HCT116 (cell line): Measurements from ENCODE around the gene MBD5.

ENCODE experiments used
- CTCF ChIP-seq, 3 experiments: fragments of 200-600 bp in 1 of 3; sonication (generic) in 1 of 3; IDR thresholded peaks in 2 of 3; conservative IDR thresholded peaks in 1 of 3; 2 replicates each; pipeline ENCODE4 v1.5.1; 2012 to 2017; ENCODE audit warnings: low read depth in 2 of 3, low read length in 2 of 3, antibody characterized with exemption in 1 of 3, borderline replicate concordance in 1 of 3, control low read depth in 1 of 3, mild to moderate bottlenecking in 1 of 3, mixed read lengths in 1 of 3, mixed run types in 1 of 3, moderate library complexity in 1 of 3; ENCODE audit not compliant: insufficient read depth in 1 of 3
- EZH2phosphoT487 ChIP-seq: fragments of 200-600 bp; IDR thresholded peaks from 2 replicates; pipeline ENCODE4 v1.6.1; 2018; ENCODE audit warnings: antibody characterized with exemption, borderline replicate concordance
- FOSL1 ChIP-seq: IDR thresholded peaks from 2 replicates; pipeline ENCODE4 v1.6.1; 2012; ENCODE audit warnings: low read depth
- MAX ChIP-seq: IDR thresholded peaks from 2 replicates; pipeline ENCODE4 v1.6.1; 2012
- POLR2A ChIP-seq: IDR thresholded peaks from 2 replicates; pipeline ENCODE4 v1.7.0; 2011; ENCODE audit warnings: borderline replicate concordance; ENCODE audit not compliant: insufficient read depth, insufficient read length; ENCODE audit errors: extremely low read depth
- POLR2AphosphoS5 ChIP-seq: IDR thresholded peaks from 2 replicates; pipeline ENCODE4 v1.6.1; 2011; ENCODE audit warnings: mild to moderate bottlenecking, low read depth, low read length, moderate library complexity
- RAD21 ChIP-seq: IDR thresholded peaks from 2 replicates; pipeline ENCODE4 v1.6.1; 2012; ENCODE audit warnings: low read depth, mild to moderate bottlenecking
- SP1 ChIP-seq: IDR thresholded peaks from 2 replicates; pipeline ENCODE4 v1.6.1; 2012; ENCODE audit warnings: low read depth
- SRF ChIP-seq: IDR thresholded peaks from 2 replicates; pipeline ENCODE4 v1.6.1; 2012; ENCODE audit warnings: low read depth
- YY1 ChIP-seq: IDR thresholded peaks from 2 replicates; pipeline ENCODE4 v1.6.1; 2011; ENCODE audit warnings: low read length, low read depth, moderate library complexity, mild to moderate bottlenecking; ENCODE audit not compliant: insufficient replicate concordance; ENCODE audit errors: extremely low read depth
- ZNF274 ChIP-seq: fragments of 200-500 bp; sonication (Bioruptor generic); IDR thresholded peaks from 2 replicates; pipeline ENCODE4 v1.6.1; 2014; ENCODE audit warnings: mild to moderate bottlenecking, low read depth, low read length, inconsistent platforms
- TF ChIP-seq, protein P1 (sequence below): IDR thresholded peaks from 2 replicates; pipeline ENCODE4 v1.6.1; 2011; ENCODE audit warnings: mild to moderate bottlenecking, low read length, moderate library complexity; ENCODE audit not compliant: insufficient replicate concordance; ENCODE audit errors: extremely low read depth

- TF ChIP-seq MAX = no peak
- no peak for TF ChIP-seq POLR2A
- no peak for TF ChIP-seq CTCF (IDR thresholded peaks at IDR 0.05 in 2 of 3, conservative IDR thresholded peaks at IDR 0.05 in 1 of 3; ENCODE audit: borderline replicate concordance in 1 of 3, insufficient read depth in 1 of 3, low read depth in 2 of 3, low read length in 2 of 3)
- no peak for TF ChIP-seq EZH2phosphoT487
- no peak for TF ChIP-seq SRF
- no peak for TF ChIP-seq POLR2AphosphoS5
- TF ChIP-seq RAD21 = no peak
- no peak for TF ChIP-seq SP1
- no peak for TF ChIP-seq FOSL1
- TF ChIP-seq, protein P1, sequence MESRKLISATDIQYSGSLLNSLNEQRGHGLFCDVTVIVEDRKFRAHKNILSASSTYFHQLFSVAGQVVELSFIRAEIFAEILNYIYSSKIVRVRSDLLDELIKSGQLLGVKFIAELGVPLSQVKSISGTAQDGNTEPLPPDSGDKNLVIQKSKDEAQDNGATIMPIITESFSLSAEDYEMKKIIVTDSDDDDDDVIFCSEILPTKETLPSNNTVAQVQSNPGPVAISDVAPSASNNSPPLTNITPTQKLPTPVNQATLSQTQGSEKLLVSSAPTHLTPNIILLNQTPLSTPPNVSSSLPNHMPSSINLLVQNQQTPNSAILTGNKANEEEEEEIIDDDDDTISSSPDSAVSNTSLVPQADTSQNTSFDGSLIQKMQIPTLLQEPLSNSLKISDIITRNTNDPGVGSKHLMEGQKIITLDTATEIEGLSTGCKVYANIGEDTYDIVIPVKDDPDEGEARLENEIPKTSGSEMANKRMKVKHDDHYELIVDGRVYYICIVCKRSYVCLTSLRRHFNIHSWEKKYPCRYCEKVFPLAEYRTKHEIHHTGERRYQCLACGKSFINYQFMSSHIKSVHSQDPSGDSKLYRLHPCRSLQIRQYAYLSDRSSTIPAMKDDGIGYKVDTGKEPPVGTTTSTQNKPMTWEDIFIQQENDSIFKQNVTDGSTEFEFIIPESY = no peak
- TF ChIP-seq ZNF274 = no peak
- no peak for TF ChIP-seq YY1
These were observed 21.8 kb upstream of the MBD5 start for GRCh38 chr2:147999126-147999525.
